GF-D8 (cell line): ENCODE data around the gene ECM1.

ENCODE experiments used
- DNase-seq: peaks from one replicate; lab custom pipeline; 2025; lab: John Stamatoyannopoulos, UW

Gene ECM1

GRCh38 chr1:150545486-150546032 is 37.6 kb downstream of the ECM1 start:
- DNase-seq, result no peak

DNA sequence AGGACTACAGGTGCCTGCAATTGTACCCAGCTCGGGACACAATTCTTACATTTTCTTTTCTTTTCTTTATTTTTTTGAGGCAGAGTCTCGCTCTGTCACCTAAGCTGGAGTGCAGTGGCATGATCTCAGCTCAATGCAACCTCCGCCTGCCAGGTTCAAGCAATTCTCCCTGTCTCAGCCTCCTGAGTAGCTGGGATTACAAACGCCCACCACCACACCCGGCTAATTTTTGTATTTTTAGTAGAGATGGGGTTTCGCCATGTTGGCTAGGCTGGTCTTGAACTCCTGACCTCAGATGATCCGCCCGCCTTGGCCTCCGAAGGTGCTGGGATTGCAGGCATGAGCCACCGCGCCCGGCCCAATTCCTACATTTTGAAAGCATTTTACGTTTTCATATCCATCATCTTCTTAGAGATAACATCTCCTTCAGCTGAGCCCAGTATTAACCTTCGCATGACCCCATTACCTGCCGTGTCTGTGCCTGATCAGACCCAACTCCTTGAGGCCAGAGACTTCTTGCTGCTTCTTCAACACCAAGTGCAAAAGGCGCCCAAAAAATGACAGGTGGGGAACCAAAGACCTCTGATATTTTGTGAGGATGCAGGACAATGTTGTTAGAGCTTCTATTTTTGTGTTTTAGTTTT is 38.5 kb downstream of the ECM1 start:
- no peak for DNase-seq

DNA sequence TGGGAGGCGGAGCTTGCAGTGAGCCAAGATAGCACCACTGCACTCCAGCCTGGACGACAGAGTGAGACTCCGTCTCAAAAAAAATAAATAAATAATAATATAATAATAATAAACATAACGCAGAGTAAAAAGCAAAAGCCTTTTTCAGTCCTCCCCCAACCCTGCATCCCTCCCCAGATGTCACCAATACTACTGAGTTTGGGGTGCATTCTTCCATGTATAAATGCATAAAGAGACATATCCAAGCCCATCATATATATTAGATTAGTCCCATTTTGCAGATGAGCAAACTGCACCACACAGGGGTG is 40.4 kb downstream of the ECM1 start:
- no peak for DNase-seq

GRCh38 chr1:150548632-150549495 is 41.0 kb downstream of the ECM1 start, which contains the start of gene ADAMTSL4:
TSS of gene ADAMTSL4 (plus strand) at chr1:150549408. CDS start at chr1:150552289, 2,881 bp downstream.
- DNase-seq, result peak; percentile 1

GRCh38 chr1:150549496-150550221 is 41.8 kb downstream of the ECM1 start:
- DNase-seq, result no peak

DNA sequence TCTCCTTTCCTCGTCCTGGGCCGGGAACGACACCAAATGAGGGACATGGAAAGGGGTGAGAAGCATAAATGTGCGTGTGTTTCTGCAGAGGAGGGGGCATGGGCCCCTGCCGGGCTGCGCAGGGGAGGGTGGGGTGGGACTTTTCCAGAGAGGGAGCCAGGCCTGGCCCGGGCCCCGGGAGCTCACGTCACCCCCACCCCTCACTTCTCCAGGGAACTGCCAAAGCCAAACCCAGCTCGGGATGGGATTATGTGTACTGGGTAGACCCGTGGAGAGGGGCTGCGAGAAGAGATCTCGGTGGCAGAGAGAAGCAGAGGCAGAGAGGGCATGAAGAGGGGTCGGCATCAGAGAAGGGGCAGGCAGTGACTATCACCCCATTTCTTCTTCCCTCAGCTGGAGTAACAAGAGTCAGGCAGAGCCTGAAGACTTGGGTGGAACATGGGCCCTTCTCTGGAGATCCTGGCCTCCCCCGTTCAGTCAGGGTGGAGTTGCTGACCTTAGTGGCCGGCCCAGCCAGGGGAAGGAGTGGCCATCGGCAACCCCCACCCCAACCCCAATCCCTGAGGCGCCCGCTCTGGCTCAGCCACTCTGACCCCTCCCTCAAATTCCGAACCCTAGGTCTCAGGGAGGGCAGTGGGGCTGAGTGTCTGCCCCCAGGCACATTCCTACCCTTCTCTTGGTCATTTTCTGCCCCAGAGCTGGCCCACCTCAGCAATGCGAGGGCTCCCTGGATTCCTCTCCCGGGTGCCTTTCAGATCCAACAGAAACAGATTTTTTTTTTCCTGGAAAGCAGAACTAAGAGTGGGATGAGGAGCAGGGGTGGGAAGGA is 42.5 kb downstream of the ECM1 start:
- DNase-seq, result no peak

DNA sequence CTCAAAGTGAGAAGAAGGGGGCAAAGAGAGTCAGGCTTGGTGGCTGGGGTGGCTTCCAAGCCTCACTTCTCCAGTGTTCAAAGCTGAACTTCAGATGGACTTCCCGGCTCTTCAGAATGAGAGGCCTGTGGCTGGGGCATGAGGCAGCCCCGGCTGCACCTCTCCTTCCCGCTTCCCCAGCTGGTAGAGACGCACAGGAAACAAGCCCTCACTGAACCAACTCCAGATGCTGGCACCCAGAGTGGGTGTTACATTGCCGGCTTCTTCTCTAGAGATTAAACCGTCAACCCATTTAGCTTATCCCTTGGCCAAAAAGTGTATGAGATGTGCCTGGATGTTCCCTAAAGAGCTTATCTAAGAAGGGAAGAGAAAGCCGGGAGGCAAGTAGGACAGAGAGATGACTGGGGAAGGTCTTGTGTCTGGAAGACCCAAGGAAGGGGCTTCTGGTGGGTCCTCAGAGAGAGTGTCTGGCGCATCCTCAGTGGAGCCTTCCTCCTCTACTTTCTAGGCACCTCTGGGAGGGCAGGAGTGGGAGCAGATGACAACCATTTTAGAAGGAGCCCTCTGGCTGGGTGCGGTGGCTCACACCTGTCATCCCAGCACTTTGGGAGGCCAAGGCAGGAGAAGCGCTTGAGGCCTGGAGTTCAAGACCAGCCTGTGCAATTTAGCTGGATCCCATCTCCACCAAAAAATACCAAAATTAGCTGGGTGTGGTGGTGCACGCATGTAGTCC is 43.3 kb downstream of the ECM1 start:
- DNase-seq, result peak; percentile 42

- no peak for DNase-seq
These were observed 43.8 kb downstream of the ECM1 start for GRCh38 chr1:150551784-150552127.

GRCh38 chr1:150552128-150552910 is 44.4 kb downstream of the ECM1 start:
- peak; percentile 93 for DNase-seq

DNA sequence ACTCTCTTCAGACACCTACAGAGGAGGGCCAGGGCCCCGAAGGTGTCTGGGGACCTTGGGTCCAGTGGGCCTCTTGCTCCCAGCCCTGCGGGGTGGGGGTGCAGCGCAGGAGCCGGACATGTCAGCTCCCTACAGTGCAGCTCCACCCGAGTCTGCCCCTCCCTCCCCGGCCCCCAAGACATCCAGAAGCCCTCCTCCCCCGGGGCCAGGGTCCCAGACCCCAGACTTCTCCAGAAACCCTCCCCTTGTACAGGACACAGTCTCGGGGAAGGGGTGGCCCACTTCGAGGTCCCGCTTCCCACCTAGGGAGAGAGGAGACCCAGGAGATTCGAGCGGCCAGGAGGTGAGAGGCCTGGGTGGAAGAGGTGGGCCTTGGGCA is 45.0 kb downstream of the ECM1 start:
- no peak for DNase-seq

DNA sequence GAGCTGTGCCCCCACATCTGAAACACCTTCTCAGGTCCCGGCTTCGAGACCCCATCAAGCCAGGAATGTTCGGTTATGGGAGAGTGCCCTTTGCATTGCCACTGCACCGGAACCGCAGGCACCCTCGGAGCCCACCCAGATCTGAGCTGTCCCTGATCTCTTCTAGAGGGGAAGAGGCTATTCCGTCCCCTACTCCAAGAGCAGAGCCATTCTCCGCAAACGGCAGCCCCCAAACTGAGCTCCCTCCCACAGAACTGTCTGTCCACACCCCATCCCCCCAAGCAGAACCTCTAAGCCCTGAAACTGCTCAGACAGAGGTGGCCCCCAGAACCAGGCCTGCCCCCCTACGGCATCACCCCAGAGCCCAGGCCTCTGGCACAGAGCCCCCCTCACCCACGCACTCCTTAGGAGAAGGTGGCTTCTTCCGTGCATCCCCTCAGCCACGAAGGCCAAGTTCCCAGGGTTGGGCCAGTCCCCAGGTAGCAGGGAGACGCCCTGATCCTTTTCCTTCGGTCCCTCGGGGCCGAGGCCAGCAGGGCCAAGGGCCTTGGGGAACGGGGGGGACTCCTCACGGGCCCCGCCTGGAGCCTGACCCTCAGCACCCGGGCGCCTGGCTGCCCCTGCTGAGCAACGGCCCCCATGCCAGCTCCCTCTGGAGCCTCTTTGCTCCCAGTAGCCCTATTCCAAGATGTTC is 45.6 kb downstream of the ECM1 start:
- DNase-seq, result no peak

DNA sequence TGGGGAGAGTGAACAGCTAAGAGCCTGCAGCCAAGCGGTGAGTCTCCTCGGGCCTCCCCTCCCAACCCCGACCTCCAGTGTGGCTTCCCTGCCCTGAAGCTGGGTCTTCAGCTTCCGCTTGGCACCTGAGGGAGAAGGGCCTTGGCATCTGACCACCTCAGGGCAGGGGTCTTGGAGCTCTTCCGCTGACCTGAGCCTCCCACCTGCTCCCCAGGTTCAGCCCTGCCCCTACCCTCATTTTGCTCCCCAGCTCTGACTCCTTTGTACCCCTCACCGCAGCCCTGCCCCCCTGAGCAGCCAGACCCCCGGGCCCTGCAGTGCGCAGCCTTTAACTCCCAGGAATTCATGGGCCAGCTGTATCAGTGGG is 46.2 kb downstream of the ECM1 start:
- DNase-seq, result no peak

DNA sequence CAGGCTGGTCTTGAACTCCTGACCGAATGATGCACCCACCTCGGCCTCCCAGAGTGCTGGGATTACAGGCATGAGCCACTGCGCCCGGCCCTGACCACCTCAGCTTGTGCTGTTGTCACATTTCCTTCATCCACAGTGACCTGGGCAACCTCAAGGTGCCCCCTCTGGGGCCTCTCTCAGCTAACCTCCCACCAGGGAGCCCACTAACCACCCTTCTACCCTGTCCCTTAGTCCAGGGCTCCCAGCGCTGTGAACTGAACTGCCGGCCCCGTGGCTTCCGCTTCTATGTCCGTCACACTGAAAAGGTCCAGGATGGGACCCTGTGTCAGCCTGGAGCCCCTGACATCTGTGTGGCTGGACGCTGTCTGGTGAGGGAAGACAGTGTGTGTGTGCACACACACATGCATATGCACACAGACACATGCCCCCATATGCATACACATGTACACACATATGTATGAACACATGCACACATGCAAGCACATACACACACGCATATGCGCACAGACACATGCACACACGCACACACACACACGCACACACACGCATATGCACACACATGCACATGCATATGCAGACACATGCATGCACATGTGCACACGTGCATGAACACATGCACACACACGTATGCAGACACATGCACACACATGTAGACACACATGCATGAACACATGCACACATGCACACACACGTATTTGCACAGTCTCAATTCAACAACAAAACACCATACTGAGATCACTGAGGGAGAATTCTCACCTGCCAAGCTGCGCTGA is 47.5 kb downstream of the ECM1 start:
- DNase-seq, result no peak

DNA sequence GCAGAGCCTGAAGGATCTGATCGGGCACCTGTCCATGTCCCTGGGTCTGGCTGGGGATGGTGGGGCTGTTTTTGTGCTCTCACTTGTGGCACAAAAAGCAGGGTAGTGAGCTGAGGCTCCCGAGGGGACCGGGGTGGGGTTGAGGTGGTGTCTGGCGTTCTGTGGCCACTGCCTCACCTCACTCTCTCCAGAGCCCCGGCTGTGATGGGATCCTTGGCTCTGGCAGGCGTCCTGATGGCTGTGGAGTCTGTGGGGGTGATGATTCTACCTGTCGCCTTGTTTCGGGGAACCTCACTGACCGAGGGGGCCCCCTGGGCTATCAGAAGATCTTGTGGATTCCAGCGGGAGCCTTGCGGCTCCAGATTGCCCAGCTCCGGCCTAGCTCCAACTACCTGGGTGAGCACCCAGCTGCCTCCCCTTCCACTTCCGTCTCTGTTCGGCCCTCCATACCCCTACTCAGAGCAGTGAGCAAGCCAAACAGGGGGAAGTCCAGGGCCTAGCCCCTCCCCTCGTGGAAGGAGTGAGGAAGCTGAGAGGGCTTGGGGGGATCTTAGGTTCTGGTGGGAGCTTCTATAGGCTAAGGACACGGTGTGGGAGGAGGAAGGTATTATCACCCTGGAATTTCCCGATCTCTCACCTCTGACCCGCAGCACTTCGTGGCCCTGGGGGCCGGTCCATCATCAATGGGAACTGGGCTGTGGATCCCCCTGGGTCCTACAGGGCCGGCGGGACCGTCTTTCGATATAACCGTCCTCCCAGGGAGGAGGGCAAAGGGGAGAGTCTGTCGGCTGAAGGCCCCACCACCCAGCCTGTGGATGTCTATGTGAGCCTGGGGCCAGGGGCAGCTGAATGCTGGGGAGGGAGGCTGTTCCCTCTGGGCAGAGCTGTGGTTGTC is 48.3 kb downstream of the ECM1 start:
- no peak for DNase-seq

GRCh38 chr1:150557065-150557600 is 49.2 kb downstream of the ECM1 start:
- no peak for DNase-seq

DNA sequence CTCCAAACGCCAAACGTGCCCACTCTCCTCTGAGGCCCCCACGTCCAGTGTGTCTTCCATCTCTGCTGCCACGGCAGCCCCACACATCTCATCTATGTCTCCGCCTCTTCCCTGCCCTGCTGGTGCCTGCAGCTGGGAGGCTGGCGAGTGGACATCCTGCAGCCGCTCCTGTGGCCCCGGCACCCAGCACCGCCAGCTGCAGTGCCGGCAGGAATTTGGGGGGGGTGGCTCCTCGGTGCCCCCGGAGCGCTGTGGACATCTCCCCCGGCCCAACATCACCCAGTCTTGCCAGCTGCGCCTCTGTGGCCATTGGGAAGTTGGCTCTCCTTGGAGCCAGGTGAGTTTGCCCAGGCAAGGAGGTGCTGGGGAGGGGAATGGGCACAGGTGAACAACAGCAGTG is 49.9 kb downstream of the ECM1 start:
- no peak for DNase-seq

DNA sequence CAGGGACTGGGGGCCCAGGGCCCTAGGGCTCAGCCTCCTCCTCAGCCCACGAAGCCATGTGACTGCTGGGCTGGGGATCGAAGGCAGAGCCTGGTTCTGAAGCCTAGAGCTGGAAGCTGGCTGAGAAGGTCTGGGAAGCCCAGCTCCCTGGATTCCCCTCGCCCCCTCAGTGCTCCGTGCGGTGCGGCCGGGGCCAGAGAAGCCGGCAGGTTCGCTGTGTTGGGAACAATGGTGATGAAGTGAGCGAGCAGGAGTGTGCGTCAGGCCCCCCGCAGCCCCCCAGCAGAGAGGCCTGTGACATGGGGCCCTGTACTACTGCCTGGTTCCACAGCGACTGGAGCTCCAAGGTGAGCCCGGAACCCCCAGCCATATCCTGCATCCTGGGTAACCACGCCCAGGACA is 50.4 kb downstream of the ECM1 start:
- no peak for DNase-seq
